Naive B cell (primary cell): ENCODE measurements around the gene IGF1. TPM values are rescaled to one million over a fixed set of nuclear protein-coding genes. Genes with fewer than 3 reads are reported as not detected.
"Not testable (repeated sequence)": the region's sequence is repeated elsewhere in the genome, so short reads cannot be mapped to it uniquely, and the experiment has no call there.

Experiments
- ATAC-seq, 2 donors: fragments of 150-1000 bp; cut with Tn5 transposase; 2 replicates each; pipeline ENCODE4 v1.10.0; 2021; ENCODE audit warnings: low read depth in 2 of 2, mild to moderate bottlenecking in 2 of 2, moderate library complexity in 2 of 2
- DNase-seq: peaks from one replicate; pipeline ENCODE4 v3.0.0; 2022
- H3K27ac Mint-ChIP-seq, 6 donors: one replicate each; pipeline ENCODE4 v1.8.0; 2020 to 2022; ENCODE audit warnings: mild to moderate bottlenecking in 6 of 6, mixed read lengths in 6 of 6, moderate library complexity in 5 of 6, inconsistent platforms in 2 of 6
- H3K27me3 Mint-ChIP-seq, 3 donors: one replicate each; pipeline ENCODE4 v1.8.0; 2021 to 2022; ENCODE audit warnings: mixed read lengths in 3 of 3, mild to moderate bottlenecking in 1 of 3
- H3K36me3 Mint-ChIP-seq, 2 donors: one replicate each; pipeline ENCODE4 v1.8.0; 2020 to 2022; ENCODE audit warnings: mixed read lengths in 2 of 2, inconsistent platforms in 1 of 2, mild to moderate bottlenecking in 1 of 2
- H3K4me1 Mint-ChIP-seq, 3 donors: one replicate each; pipeline ENCODE4 v1.8.0; 2020 to 2022; ENCODE audit warnings: mixed read lengths in 3 of 3, inconsistent platforms in 1 of 3, mild to moderate bottlenecking in 1 of 3, moderate library complexity in 1 of 3
- H3K4me3 Mint-ChIP-seq, 8 donors: one replicate each; pipeline ENCODE4 v1.8.0; 2020 to 2022; ENCODE audit warnings: mild to moderate bottlenecking in 8 of 8, mixed read lengths in 8 of 8, moderate library complexity in 8 of 8, inconsistent platforms in 2 of 8
- H3K9me3 Mint-ChIP-seq, 7 donors: one replicate each; pipeline ENCODE4 v1.8.0; 2020 to 2022; ENCODE audit warnings: mixed read lengths in 7 of 7, mild to moderate bottlenecking in 5 of 7, inconsistent platforms in 2 of 7, moderate library complexity in 1 of 7
- polyA plus RNA-seq, 6 donors: library from polyadenylated mRNA; unstranded; fragments of 300-500 nt; fragmentation: Illumina TruSeq; gene quantifications; one replicate each; pipeline ENCODE4 v1.2.3, GENCODE V29; 2021; ENCODE audit warnings: low read depth in 6 of 6

The IGF1 gene
- polyA plus RNA-seq, 6 donors from 2014 or later: not detected

- Mint-ChIP-seq H3K4me3 (no peak overlapping the region), H3K9me3 (no peaks in the 10 kb centered on the region), H3K27ac (no peak overlapping the region), H3K36me3 (no peaks in the 10 kb centered on the region), H3K4me1 (no peaks in the 10 kb centered on the region), H3K27me3 (peaks cover 17 to 27% (median 21%) of the 10 kb centered on the region in 3 donors)
- ATAC-seq: no peak
- DNase-seq: no peak
Observed at GRCh38 chr12:102468261-102468915, 12.0 kb downstream of the IGF1 start.

- Mint-ChIP-seq H3K4me3 (no peak overlapping the region), H3K9me3 (no peaks in the 10 kb centered on the region), H3K27me3 (peaks cover 17 to 27% (median 26%) of the 10 kb centered on the region in 3 donors), H3K4me1 (no peaks in the 10 kb centered on the region), H3K36me3 (no peaks in the 10 kb centered on the region), H3K27ac (no peak overlapping the region)
- ATAC-seq (no peak), DNase-seq (no peak)
Observed at GRCh38 chr12:102465762-102466560, 14.4 kb downstream of the IGF1 start.

DNA sequence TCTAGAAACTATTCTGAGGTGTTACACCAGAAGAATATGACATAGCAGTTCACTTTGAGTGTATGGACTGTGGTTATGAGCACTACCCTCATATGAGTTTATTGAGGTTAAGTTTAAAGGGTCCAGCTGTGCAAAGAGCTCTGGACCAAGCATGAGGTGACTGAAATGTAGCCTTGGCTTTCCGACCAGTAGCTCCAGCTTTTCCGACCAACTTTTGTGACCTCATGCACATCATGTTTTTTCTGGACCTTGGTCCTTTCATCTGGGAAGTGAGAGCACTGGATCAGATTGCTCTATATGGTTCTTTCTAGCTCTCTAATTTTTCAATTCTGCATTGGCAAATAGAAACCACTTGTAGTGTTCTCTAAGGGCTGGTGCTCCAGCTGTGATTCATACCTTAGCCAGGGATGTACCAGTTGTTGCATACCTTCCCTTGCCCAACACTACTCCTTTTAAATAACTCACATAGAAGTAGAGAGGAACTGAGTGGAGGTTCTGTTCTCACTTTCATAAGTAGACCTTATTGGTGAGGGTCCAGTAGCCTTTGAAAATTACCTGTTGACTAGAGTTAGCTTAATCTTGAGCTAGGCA lies 16.6 kb downstream of the IGF1 start:
- ATAC-seq (no peak), DNase-seq (no peak)
- H3K4me3 Mint-ChIP-seq: no peak overlapping the region
- H3K9me3 Mint-ChIP-seq: no peaks in the 10 kb centered on the region
- H3K4me1 Mint-ChIP-seq: no peaks in the 10 kb centered on the region
- no peaks in the 10 kb centered on the region for H3K36me3 Mint-ChIP-seq
- H3K27ac Mint-ChIP-seq: no peak overlapping the region
- H3K27me3 Mint-ChIP-seq: peaks cover 17 to 28% (median 23%) of the 10 kb centered on the region in 3 donors

GRCh38 chr12:102462795-102463465 lies 17.4 kb downstream of the IGF1 start:
- Mint-ChIP-seq H3K4me3 (no peak overlapping the region), H3K36me3 (no peaks in the 10 kb centered on the region), H3K9me3 (no peaks in the 10 kb centered on the region), H3K4me1 (no peaks in the 10 kb centered on the region), H3K27me3 (peaks cover 15 to 27% (median 17%) of the 10 kb centered on the region in 3 donors), H3K27ac (no peak overlapping the region)
- DNase-seq: no peak
- no peak for ATAC-seq

- H3K4me3 Mint-ChIP-seq: no peak overlapping the region
- no peaks in the 10 kb centered on the region for H3K4me1 Mint-ChIP-seq
- no peak overlapping the region for H3K27ac Mint-ChIP-seq
- H3K36me3 Mint-ChIP-seq: no peaks in the 10 kb centered on the region
- ATAC-seq: no peak
- no peaks in the 10 kb centered on the region for H3K9me3 Mint-ChIP-seq
- no peak for DNase-seq
- H3K27me3 Mint-ChIP-seq: peaks cover 14 to 22% (median 16%) of the 10 kb centered on the region in 3 donors
Observed at GRCh38 chr12:102462386-102462785, 18.0 kb downstream of the IGF1 start.

DNA sequence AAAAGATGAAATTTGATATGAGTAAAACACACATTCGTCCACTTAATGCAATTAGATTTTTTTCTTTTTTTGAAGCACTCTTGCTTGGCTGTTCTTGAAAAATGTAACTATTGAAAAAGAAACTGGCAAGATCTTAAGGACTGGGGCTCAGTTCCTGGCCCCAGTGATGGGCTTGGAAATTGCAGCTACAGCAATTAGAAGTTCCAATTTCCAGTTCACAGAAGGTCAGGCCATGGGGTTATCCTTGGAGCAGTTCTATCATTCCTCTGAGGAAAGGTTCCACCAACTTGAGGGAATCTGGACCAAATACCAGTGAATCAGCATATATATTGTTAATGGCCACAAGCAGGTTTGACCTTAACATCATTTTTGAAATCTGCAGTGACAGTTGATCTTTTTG lies 18.9 kb downstream of the IGF1 start:
- H3K27ac Mint-ChIP-seq: no peak overlapping the region
- ATAC-seq: no peak
- H3K9me3 Mint-ChIP-seq: no peaks in the 10 kb centered on the region
- no peaks in the 10 kb centered on the region for H3K36me3 Mint-ChIP-seq
- no peak overlapping the region for H3K4me3 Mint-ChIP-seq
- DNase-seq: no peak
- peaks cover 11 to 24% (median 19%) of the 10 kb centered on the region in 3 donors for H3K27me3 Mint-ChIP-seq
- no peaks in the 10 kb centered on the region for H3K4me1 Mint-ChIP-seq

DNA sequence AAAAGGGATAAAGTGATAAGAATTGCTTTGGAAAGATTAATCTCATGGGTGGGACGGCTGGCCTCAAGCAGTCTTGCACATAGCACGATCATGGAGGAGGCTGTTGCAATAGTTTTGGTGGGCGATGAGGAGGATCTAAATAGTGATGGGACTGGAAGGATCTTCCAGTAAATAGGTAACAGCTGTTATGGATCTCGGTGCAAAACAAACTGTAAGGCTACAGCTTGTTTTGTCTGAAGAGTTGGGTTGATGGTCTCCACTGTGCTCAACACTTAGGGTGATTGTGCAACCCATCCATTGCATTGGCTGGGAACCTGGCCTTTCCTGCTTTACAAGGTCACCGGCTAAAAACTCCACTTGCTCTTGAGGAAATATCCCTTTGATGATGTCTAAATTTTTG lies 21.0 kb downstream of the IGF1 start:
- Mint-ChIP-seq H3K4me1 (no peaks in the 10 kb centered on the region), H3K9me3 (no peaks in the 10 kb centered on the region), H3K4me3 (no peak overlapping the region), H3K27ac (no peak overlapping the region), H3K36me3 (no peaks in the 10 kb centered on the region), H3K27me3 (peaks cover 16 to 24% (median 17%) of the 10 kb centered on the region in 3 donors)
- ATAC-seq: no peak
- DNase-seq: no peak

DNA sequence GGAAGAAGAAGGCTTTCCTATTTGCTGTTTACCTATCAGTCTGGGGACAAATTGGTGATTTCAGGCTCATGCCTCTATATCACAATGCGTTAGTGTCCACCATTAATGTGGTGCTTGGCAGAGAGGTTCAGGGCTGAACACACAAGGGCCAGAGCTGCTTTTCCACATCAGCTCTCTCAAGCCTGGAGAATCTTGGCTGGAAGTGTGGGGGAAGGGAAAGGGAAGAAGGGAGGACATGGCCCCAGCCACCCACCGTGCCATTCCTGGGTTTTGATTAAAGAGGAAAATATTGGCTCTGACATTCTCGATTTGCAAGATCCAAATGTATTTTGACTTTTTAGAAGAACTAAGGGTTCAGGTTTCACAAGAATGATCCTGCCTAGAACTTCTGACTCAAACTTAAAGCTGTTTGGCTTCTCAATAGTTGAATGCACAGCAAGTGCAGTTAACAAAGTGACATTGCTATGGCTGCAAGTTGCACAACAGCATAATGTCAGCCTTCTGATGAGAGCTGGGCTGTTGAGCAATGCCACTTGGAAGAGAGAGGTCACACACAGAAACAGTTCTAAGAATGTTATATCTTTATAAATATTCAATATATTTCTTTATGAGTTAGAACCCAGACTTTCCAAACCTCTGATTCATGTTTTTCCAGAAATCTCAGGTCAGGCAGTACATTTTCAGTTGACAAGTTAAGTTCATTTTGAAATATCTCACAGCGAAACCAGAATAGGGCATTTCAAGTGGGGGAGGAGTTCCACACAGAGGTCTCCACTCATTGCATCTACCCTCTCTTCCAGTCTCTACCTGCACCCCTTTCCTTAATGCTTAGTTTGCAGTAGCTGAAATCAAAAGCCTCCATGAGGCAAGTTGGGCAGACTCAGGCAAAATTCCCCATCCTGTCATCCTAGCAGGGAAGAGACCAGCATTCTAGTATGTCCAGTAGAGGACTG lies 25.3 kb downstream of the IGF1 start:
- H3K9me3 Mint-ChIP-seq: peaks cover 0 to 2% (median 0%) of the 10 kb centered on the region in 7 donors
- peaks cover 10 to 17% (median 15%) of the 10 kb centered on the region in 3 donors for H3K27me3 Mint-ChIP-seq
- no peaks in the 10 kb centered on the region for H3K36me3 Mint-ChIP-seq
- no peaks in the 10 kb centered on the region for H3K4me1 Mint-ChIP-seq
- peak overlapping the region in 1 of 6 donors; percentile 2 for H3K27ac Mint-ChIP-seq
- DNase-seq (no peak), ATAC-seq (no peak)
- no peak overlapping the region for H3K4me3 Mint-ChIP-seq

DNA sequence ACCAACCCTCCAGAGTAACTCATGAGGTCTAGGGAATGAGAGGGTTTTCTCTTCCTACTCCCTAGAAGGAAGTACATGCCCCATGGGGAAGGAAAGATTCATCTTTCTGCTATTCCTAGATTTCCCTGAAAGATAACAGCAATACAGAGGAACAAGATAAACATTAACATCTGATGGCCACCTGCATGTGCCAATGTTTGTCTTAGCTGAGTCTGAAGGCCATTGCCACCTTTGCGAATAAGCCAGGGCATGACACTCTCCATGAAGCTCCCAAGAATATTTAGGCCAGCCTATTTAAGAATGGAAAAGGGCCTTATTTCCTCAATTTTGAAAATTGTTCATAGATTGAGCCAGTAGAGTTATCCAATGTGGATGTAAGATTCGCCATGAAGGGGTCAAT lies 26.0 kb downstream of the IGF1 start:
- H3K4me3 Mint-ChIP-seq: no peak overlapping the region
- ATAC-seq (no peak), DNase-seq (no peak)
- H3K27ac Mint-ChIP-seq: no peak overlapping the region
- peaks cover 0 to 2% (median 0%) of the 10 kb centered on the region in 7 donors for H3K9me3 Mint-ChIP-seq
- H3K36me3 Mint-ChIP-seq: no peaks in the 10 kb centered on the region
- peaks cover 10 to 17% (median 15%) of the 10 kb centered on the region in 3 donors for H3K27me3 Mint-ChIP-seq
- H3K4me1 Mint-ChIP-seq: no peaks in the 10 kb centered on the region

DNA sequence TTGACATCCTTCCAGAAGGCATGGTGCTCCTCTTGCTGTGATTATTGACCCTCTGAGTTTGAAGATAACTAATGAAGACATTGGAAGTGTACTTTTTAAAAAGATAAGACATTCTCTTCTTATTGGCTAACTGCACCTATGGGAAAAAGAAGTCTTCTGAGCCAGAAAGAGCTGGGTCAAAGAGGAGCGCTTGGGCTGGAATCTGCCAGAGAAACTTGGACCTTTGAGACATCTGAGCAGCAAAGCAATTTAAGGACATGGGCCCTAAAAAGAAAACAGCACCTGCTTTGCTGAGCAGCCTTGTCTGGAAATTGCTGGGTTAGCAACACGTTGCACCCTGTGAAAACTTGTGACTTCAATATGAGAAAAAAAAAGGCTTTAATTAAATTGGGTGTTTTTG lies 27.8 kb downstream of the IGF1 start:
- DNase-seq (no peak), ATAC-seq (no peak)
- Mint-ChIP-seq H3K36me3 (no peaks in the 10 kb centered on the region), H3K4me3 (no peak overlapping the region), H3K27me3 (peaks cover 8 to 15% (median 12%) of the 10 kb centered on the region in 3 donors), H3K9me3 (peaks cover 0 to 6% (median 2%) of the 10 kb centered on the region in 7 donors), H3K4me1 (no peaks in the 10 kb centered on the region), H3K27ac (no peak overlapping the region)

GRCh38 chr12:102449018-102449417 lies 31.3 kb downstream of the IGF1 start:
- Mint-ChIP-seq H3K9me3 (peaks cover 0 to 12% (median 5%) of the 10 kb centered on the region in 7 donors), H3K27me3 (peaks cover 0 to 23% (median 0%) of the 10 kb centered on the region in 3 donors)
- not testable (repeated sequence) for DNase-seq, H3K36me3 Mint-ChIP-seq, H3K27ac Mint-ChIP-seq, H3K4me1 Mint-ChIP-seq, ATAC-seq, H3K4me3 Mint-ChIP-seq

DNA sequence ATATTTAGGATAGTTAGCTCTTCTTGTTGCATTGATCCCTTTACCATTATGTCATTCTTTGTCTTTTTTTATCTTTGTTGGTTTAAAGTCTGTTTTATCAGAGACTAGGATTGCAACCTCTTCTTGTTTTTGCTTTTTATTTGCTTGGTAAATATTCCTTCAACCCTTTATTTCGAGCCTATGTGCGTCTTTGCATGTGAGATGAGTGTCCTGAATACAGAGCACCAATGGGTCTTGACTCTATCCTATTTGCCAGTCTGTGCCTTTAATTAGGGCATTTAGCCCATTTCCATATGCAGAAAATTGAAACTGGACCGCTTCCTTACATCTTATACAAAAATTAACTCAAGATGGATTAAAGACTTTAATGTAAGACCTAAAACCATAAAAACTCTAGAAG lies 32.9 kb downstream of the IGF1 start:
- H3K36me3 Mint-ChIP-seq, ATAC-seq, H3K4me3 Mint-ChIP-seq, H3K4me1 Mint-ChIP-seq, H3K27ac Mint-ChIP-seq, DNase-seq: not testable (repeated sequence)
- peaks cover 0 to 23% (median 9%) of the 10 kb centered on the region in 3 donors for H3K27me3 Mint-ChIP-seq
- peaks cover 0 to 12% (median 5%) of the 10 kb centered on the region in 7 donors for H3K9me3 Mint-ChIP-seq
